ENCODE measurements around the gene CCL18. TPM values are rescaled to one million over a fixed set of nuclear protein-coding genes. Genes with fewer than 3 reads are reported as not detected.
"Not testable (repeated sequence)": the region's sequence is repeated elsewhere in the genome, so short reads cannot be mapped to it uniquely, and the experiment has no call there.

CCL18 gene
- total and polyA plus RNA-seq, 2 donors (not counting 3 experiments of a cell fraction or from before 2014, with no cell fraction given): not detected

DNA sequence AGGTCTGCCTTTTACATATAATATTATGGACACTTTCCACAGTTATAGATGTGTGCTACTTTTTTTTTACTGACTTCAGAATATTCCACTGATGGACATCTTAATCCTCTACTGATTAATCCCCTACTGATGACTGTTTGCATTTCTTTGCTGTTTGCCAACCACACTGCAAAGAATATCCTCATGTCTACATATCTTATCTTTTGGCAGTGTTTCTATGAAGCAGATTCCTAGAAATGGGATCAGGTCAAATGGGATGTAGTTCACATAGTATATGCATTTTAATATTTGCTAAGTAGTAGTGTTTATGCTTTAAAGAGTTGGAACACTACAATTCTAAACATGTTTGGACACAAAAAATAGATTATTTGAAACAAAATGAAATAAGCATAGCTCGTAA lies 22.7 kb downstream of the CCL18 start:
- TF ChIP-seq MYC (IDR thresholded peaks at IDR 0.05; ENCODE audit: low read depth, low read length) (no peak), POLR2AphosphoS5 (IDR thresholded peaks at IDR 0.05; ENCODE audit: insufficient read depth, low read depth, low read length) (no peak)
- Histone ChIP-seq H3K79me2 (ENCODE audit: control insufficient read depth, insufficient read depth, low read length) (no peaks in the 10 kb centered on the region), H3K36me3 (ENCODE audit: control insufficient read depth in 2 of 2, extremely low read depth in 1 of 2, insufficient read depth in 2 of 2, low read length in 2 of 2) (no peaks in the 10 kb centered on the region), H3K27ac (ENCODE audit: insufficient read depth, low read depth, low read length) (no peak overlapping the region), H3K9ac (replicated peaks; ENCODE audit: extremely low read depth, insufficient read depth, low read length) (no peak overlapping the region), H3K9me3 (replicated peaks; ENCODE audit: control insufficient read depth, insufficient read depth, low read length) (no peaks in the 10 kb centered on the region), H3K4me3 (replicated peaks in 1 of 3; ENCODE audit: insufficient read depth in 1 of 3, low read depth in 1 of 3, low read length in 3 of 3) (no peak overlapping the region), H3K4me2 (ENCODE audit: insufficient read depth, low read length) (no peak overlapping the region), H4K20me1 (replicated peaks; ENCODE audit: control insufficient read depth, extremely low read depth, insufficient read depth, low read length) (no peaks in the 10 kb centered on the region), H3K4me1 (ENCODE audit: control insufficient read depth, extremely low read depth, insufficient read depth, low read length) (no peaks in the 10 kb centered on the region), H3K27me3 (ENCODE audit: control insufficient read depth in 2 of 2, insufficient read depth in 2 of 2, low read length in 2 of 2) (peaks cover 6 to 9% of the 10 kb centered on the region in 2 experiments), H2AFZ (ENCODE audit: low read depth, low read length) (no peak overlapping the region), H3K9me1 (replicated peaks; ENCODE audit: control insufficient read depth, extremely low read depth, insufficient read depth, low read length) (no peaks in the 10 kb centered on the region)
- intact Hi-C loops (cut with micrococcal nuclease) (no loop called here), dilution Hi-C loops (cut with MboI; ENCODE audit: extremely low pct_ligation_motif_present, low sequenced_read_pairs) (no loop called here)
- no peak for FAIRE-seq
- no TSS peak for BruUV-seq (replicated peaks)
- CTCF ChIA-PET: interaction anchor here (0.8 kb wide), 1 partner anchor 14 kb away, joined by 3 read pairs; no protein-coding TSS in a partner anchor
- no peak for DNase-seq (ENCODE audit: low read depth, low spot score)
- POLR2A ChIA-PET: no interaction called here

- not testable (repeated sequence) for BruUV-seq (replicated peaks)
These were observed 23.4 kb downstream of the CCL18 start for GRCh38 chr17:36087471-36087870.

GRCh38 chr17:36087897-36088572 lies 24.0 kb downstream of the CCL18 start:
- H3K27ac ChIP-seq (ENCODE audit: insufficient read depth, low read depth, low read length); H3K4me1 ChIP-seq (ENCODE audit: control insufficient read depth, extremely low read depth, insufficient read depth, low read length); H3K9me1 ChIP-seq (replicated peaks; ENCODE audit: control insufficient read depth, extremely low read depth, insufficient read depth, low read length); dilution Hi-C loops (cut with MboI; ENCODE audit: extremely low pct_ligation_motif_present, low sequenced_read_pairs); DNase-seq (ENCODE audit: low read depth, low spot score); H3K9me3 ChIP-seq (replicated peaks; ENCODE audit: control insufficient read depth, insufficient read depth, low read length); H2AFZ ChIP-seq (ENCODE audit: low read depth, low read length); POLR2A ChIA-PET; H4K20me1 ChIP-seq (replicated peaks; ENCODE audit: control insufficient read depth, extremely low read depth, insufficient read depth, low read length); H3K4me2 ChIP-seq (ENCODE audit: insufficient read depth, low read length); H3K79me2 ChIP-seq (ENCODE audit: control insufficient read depth, insufficient read depth, low read length); H3K9ac ChIP-seq (replicated peaks; ENCODE audit: extremely low read depth, insufficient read depth, low read length); BruUV-seq (replicated peaks); FAIRE-seq; H3K36me3 ChIP-seq (ENCODE audit: control insufficient read depth in 2 of 2, extremely low read depth in 1 of 2, insufficient read depth in 2 of 2, low read length in 2 of 2); H3K4me3 ChIP-seq (replicated peaks in 1 of 3; ENCODE audit: insufficient read depth in 1 of 3, low read depth in 1 of 3, low read length in 3 of 3); intact Hi-C loops (cut with micrococcal nuclease); H3K27me3 ChIP-seq (ENCODE audit: control insufficient read depth in 2 of 2, insufficient read depth in 2 of 2, low read length in 2 of 2): not testable (repeated sequence)
- CTCF ChIA-PET: interaction anchor here (1.0 kb wide), 1 partner anchor 16 kb away, joined by 6 read pairs; no protein-coding TSS in a partner anchor

More at GRCh38 chr17:36087471-36087870, 23.4 kb downstream of the CCL18 start:
- dilution Hi-C loops (cut with MboI; ENCODE audit: extremely low pct_ligation_motif_present, low sequenced_read_pairs); H3K9me1 ChIP-seq (replicated peaks; ENCODE audit: control insufficient read depth, extremely low read depth, insufficient read depth, low read length); FAIRE-seq; POLR2A ChIA-PET; H3K9me3 ChIP-seq (replicated peaks; ENCODE audit: control insufficient read depth, insufficient read depth, low read length); H4K20me1 ChIP-seq (replicated peaks; ENCODE audit: control insufficient read depth, extremely low read depth, insufficient read depth, low read length); H3K27ac ChIP-seq (ENCODE audit: insufficient read depth, low read depth, low read length); DNase-seq (ENCODE audit: low read depth, low spot score); H3K79me2 ChIP-seq (ENCODE audit: control insufficient read depth, insufficient read depth, low read length); H2AFZ ChIP-seq (ENCODE audit: low read depth, low read length); intact Hi-C loops (cut with micrococcal nuclease); H3K4me1 ChIP-seq (ENCODE audit: control insufficient read depth, extremely low read depth, insufficient read depth, low read length); H3K9ac ChIP-seq (replicated peaks; ENCODE audit: extremely low read depth, insufficient read depth, low read length); CTCF ChIA-PET; H3K4me3 ChIP-seq (replicated peaks in 1 of 3; ENCODE audit: insufficient read depth in 1 of 3, low read depth in 1 of 3, low read length in 3 of 3); H3K4me2 ChIP-seq (ENCODE audit: insufficient read depth, low read length); H3K36me3 ChIP-seq (ENCODE audit: control insufficient read depth in 2 of 2, extremely low read depth in 1 of 2, insufficient read depth in 2 of 2, low read length in 2 of 2); H3K27me3 ChIP-seq (ENCODE audit: control insufficient read depth in 2 of 2, insufficient read depth in 2 of 2, low read length in 2 of 2): not testable (repeated sequence)
